ENCODE data around the gene NCOA5.

NCOA5 gene

DNA sequence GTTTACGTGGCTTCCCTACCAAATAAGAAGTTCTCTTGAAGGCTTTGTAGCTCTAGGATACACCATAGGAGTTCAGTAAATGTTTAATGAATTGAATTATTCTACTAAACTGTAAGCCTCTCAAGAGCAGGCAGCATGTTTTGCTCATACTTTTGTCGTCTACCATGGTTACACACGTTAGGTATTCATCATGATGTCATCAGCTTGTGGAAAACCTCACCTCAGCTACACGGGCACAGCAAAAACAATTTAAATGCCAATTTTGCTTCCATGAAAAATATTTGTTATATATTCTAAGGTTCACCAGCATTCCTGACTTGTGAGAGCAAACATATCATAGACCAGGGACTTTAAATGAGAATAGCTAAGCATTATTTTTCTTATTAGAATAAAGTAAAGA is 16.7 kb downstream of the NCOA5 start:
- TF ChIP-seq CTCF (IDR thresholded peaks at IDR 0.05) = no peak

DNA sequence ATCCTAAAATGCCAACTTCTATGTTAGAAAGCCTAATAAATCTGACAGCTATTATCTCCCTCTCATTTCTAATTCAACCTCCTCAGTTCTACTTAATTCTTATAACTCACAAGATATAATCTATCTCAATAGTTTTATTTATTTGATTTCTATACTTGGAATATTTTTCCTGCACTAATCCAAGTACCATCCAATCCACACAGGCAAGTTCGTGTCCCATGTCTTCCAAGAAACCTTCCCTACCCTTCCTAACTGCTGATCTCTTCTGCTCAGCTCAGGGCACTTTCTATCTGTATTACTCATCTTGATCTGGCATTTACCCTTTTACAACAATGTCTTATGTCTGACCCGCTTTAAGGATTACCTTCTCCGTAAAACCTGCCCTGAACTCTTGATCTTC is 18.2 kb downstream of the NCOA5 start:
- TF ChIP-seq CTCF (IDR thresholded peaks at IDR 0.05) = no peak

GRCh38 chr20:46070215-46070900 is 19.4 kb downstream of the NCOA5 start:
- TF ChIP-seq CTCF (IDR thresholded peaks at IDR 0.05) = no peak

DNA sequence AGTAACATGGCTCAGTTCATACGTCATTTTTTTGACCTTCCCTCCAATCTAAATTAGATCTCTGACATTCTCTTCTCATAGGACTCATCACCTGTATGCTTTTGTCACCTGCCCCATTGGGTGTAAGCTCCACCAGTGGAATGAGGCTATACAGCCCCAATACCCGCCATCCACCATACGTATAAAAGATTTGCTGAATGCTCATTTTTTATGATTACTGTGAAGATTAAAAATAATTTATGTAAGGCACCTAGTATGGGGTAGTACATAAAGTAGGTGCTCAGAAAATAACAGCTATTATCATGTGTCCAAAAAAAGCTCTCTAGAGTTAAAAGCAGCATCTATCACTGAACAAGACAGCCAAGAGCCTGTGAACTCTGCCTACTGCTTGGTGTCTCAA is 24.1 kb downstream of the NCOA5 start:
- TF ChIP-seq CTCF (IDR thresholded peaks at IDR 0.05) = no peak

DNA sequence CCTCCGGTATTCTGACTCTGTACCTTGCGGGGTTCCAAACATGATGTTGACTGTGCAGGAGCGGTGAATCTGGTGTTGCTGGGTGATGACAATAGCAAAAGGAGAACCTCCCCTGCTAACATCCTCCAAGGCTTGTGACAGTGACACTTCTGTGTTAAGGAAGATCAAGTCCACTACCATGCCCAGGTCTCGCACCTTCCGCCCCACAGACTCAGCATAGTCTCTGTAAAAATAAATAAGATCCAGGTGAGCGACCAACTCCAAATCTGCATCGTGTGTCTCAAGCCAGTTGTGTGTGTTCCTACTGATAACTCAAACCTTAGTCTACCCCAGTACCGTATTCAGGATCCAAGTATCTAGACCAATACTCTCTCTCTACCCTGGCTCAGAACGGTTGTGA is 24.8 kb downstream of the NCOA5 start:
- TF ChIP-seq CTCF (IDR thresholded peaks at IDR 0.05) = no peak

DNA sequence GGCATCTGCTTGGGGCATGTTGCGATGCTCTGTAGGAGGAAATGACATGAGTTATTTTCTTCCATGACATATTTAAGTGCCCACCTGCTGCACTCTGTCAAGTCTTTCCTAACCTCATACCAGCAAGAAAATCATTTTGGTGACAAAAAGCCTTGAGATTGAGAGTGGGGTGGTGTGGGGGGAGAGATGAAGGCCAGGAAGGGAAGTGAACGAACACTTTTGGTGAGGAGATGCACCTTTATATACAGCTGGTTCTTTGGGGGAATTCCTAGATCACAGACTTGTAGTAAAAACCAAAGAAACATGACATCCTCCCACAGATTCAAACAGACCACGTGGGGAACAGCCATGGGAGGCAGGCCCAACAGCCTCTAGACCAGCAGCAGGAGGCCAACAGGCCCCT is 26.1 kb downstream of the NCOA5 start:
- TF ChIP-seq CTCF (IDR thresholded peaks at IDR 0.05) = no peak

DNA sequence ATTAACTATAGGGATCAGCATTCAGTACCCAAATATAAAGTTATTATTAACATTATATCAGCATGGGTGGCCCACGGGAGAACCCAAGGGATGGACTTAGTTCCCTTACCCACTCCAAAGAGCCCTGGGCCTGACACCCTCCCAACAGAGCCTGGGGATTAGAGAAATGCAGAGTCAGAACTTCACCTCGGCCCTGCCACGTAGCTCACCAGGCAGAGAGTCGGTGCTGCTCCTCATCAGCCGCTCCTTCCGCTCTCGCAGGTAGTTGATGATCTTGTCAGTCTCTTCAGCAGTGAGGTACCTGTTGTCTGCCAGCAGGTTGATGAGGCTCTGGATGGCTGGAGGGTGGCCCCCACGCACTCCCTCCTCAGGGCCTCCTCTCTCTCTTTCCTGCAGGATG is 26.6 kb downstream of the NCOA5 start:
- TF ChIP-seq CTCF (IDR thresholded peaks at IDR 0.05) = no peak

GRCh38 chr20:46062621-46063020 is 27.1 kb downstream of the NCOA5 start:
- TF ChIP-seq CTCF (IDR thresholded peaks at IDR 0.05) = no peak
